ENCODE data around the gene ROMO1. TPM values are rescaled to one million over a fixed set of nuclear protein-coding genes. Genes with fewer than 3 reads are reported as not detected.
"Not testable (repeated sequence)": the region's sequence is repeated elsewhere in the genome, so short reads cannot be mapped to it uniquely, and the experiment has no call there.

Gene ROMO1
- total RNA-seq, 1 experiment from 2014 or later: 230 TPM

GRCh38 chr20:35706591-35707529, 7.7 kb downstream of the ROMO1 start:
- H3K27ac Mint-ChIP-seq (ENCODE audit: unreplicated experiment); H3K9me3 Mint-ChIP-seq (ENCODE audit: low read depth, unreplicated experiment); BruUV-seq (replicated peaks); DNase-seq; intact Hi-C loops (cut with micrococcal nuclease; ENCODE audit: unreplicated experiment); H3K27me3 Mint-ChIP-seq (ENCODE audit: unreplicated experiment); H3K4me3 Mint-ChIP-seq (ENCODE audit: low read depth, unreplicated experiment): not testable (repeated sequence)
- H3K4me1 Mint-ChIP-seq (ENCODE audit: low read depth, unreplicated experiment): peaks cover 11% of the 10 kb centered on the region
- H3K36me3 Mint-ChIP-seq (ENCODE audit: insufficient read depth, unreplicated experiment): peaks cover 98% of the 10 kb centered on the region
- CTCF ChIA-PET: interaction anchor here (1.3 kb wide), 1 partner anchor 17 kb away, joined by 3 read pairs; no protein-coding TSS in a partner anchor

- intact Hi-C loops (cut with micrococcal nuclease; ENCODE audit: unreplicated experiment): loop anchor here (2.0 kb wide), 1 partner anchor 30 kb away; no protein-coding TSS in a partner anchor
- Mint-ChIP-seq H3K36me3 (ENCODE audit: insufficient read depth, unreplicated experiment) (peaks cover 98% of the 10 kb centered on the region), H3K9me3 (ENCODE audit: low read depth, unreplicated experiment) (no peaks in the 10 kb centered on the region), H3K4me1 (ENCODE audit: low read depth, unreplicated experiment) (peaks cover 11% of the 10 kb centered on the region), H3K27me3 (ENCODE audit: unreplicated experiment) (no peaks in the 10 kb centered on the region), H3K4me3 (ENCODE audit: low read depth, unreplicated experiment) (no peak overlapping the region), H3K27ac (ENCODE audit: unreplicated experiment) (no peak overlapping the region)
- no peak for DNase-seq
- CTCF ChIA-PET: interaction anchor here (1.3 kb wide), 1 partner anchor 15 kb away, joined by 3 read pairs; no protein-coding TSS in a partner anchor
- BruUV-seq (replicated peaks): no TSS peak
- TF ChIP-seq CTCF (IDR thresholded peaks at IDR 0.05; ENCODE audit: unreplicated experiment): no peak
Measured at GRCh38 chr20:35708502-35708901, 9.3 kb downstream of the ROMO1 start.

DNA sequence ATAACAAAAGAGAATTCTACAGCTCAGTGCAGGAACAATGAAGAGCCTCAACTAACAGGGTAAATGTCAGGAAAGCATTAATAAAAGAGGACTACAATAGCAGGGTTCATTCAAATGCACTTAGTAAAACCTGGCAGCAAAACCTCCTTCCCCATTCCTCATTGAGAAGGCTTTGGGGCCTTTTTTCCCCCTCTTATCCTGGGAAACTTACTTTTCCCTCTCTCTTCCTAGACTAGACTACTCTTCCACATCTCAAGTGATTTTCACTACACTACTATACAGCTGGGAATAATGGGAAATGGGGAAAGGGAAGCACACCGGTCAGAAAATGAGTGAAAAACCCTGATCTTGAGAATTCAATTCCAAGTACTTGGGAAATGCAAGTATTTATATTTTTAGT, 10.1 kb downstream of the ROMO1 start:
- CTCF ChIA-PET: no interaction called here
- H3K4me1 Mint-ChIP-seq (ENCODE audit: low read depth, unreplicated experiment): peaks cover 11% of the 10 kb centered on the region
- H3K36me3 Mint-ChIP-seq (ENCODE audit: insufficient read depth, unreplicated experiment): peaks cover 98% of the 10 kb centered on the region

GRCh38 chr20:35710039-35710438, 10.8 kb downstream of the ROMO1 start:
- Mint-ChIP-seq H3K4me3 (ENCODE audit: low read depth, unreplicated experiment) (no peak overlapping the region), H3K27ac (ENCODE audit: unreplicated experiment) (no peak overlapping the region), H3K4me1 (ENCODE audit: low read depth, unreplicated experiment) (peaks cover 11% of the 10 kb centered on the region), H3K27me3 (ENCODE audit: unreplicated experiment) (no peaks in the 10 kb centered on the region), H3K36me3 (ENCODE audit: insufficient read depth, unreplicated experiment) (peaks cover 98% of the 10 kb centered on the region), H3K9me3 (ENCODE audit: low read depth, unreplicated experiment) (no peaks in the 10 kb centered on the region)
- no TSS peak for BruUV-seq (replicated peaks)
- intact Hi-C loops (cut with micrococcal nuclease; ENCODE audit: unreplicated experiment): no loop called here
- DNase-seq: no peak
- TF ChIP-seq CTCF (IDR thresholded peaks at IDR 0.05; ENCODE audit: unreplicated experiment): no peak
- CTCF ChIA-PET: no interaction called here

More for the DNA sequence above, 10.1 kb downstream of the ROMO1 start:
- BruUV-seq (replicated peaks): no TSS peak
- Mint-ChIP-seq H3K27ac (ENCODE audit: unreplicated experiment) (peak overlapping the region; percentile 40), H3K9me3 (ENCODE audit: low read depth, unreplicated experiment) (no peaks in the 10 kb centered on the region), H3K4me3 (ENCODE audit: low read depth, unreplicated experiment) (no peak overlapping the region), H3K27me3 (ENCODE audit: unreplicated experiment) (no peaks in the 10 kb centered on the region)
- no peak for TF ChIP-seq CTCF (IDR thresholded peaks at IDR 0.05; ENCODE audit: unreplicated experiment)
- DNase-seq: no peak
- intact Hi-C loops (cut with micrococcal nuclease; ENCODE audit: unreplicated experiment): loop anchor here (2.0 kb wide), 1 partner anchor 30 kb away; no protein-coding TSS in a partner anchor

Measured in Calu3 (cell line).